T1000 (cell line): ENCODE measurements around the gene FCF1.
"Not testable (repeated sequence)": the region's sequence is repeated elsewhere in the genome, so short reads cannot be mapped to it uniquely, and the experiment has no call there.

ENCODE experiments used
- DNase-seq: peaks from one replicate; lab custom pipeline; 2025; ENCODE audit warnings: mixed read lengths; lab: John Stamatoyannopoulos, UW

The FCF1 gene

DNA sequence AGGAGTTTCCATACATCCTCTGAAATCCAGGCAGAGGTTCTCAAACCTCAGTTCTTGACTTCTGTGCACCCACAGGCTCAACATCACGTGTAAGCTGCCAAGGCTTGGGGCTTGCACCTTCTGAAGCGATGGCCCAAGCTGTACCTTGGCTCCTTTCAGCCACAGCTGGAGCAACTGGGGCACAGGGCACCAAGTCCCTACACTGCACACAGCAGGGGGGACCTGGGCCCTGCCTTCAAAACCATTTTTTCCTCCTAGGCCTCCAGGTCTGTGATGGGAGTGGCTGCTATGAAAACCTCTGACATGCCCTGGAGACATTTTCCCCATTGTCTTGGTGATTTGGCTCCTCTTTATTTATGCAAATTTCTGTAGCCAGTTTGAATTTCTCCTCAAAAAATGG lies 10.7 kb upstream of the FCF1 start:
- no peak for DNase-seq

DNA sequence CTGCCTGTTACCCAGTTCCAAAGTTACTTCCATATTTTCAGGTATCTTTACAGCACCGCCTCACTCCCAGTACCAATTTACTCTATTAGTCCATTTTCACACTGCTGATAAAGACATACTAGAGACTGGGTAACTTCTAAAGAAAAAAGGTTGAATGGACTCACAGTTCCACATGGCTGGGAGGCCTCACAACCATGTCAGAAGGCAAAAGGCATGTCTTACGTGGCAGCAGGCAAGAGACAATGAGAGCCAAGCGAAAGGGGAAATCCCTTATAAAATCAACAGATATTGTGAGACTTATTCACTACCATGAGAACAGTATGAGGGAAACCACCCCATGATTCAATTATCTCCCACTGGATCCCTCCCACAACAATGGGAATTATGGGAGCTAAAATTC lies 9.9 kb upstream of the FCF1 start:
- no peak for DNase-seq

DNA sequence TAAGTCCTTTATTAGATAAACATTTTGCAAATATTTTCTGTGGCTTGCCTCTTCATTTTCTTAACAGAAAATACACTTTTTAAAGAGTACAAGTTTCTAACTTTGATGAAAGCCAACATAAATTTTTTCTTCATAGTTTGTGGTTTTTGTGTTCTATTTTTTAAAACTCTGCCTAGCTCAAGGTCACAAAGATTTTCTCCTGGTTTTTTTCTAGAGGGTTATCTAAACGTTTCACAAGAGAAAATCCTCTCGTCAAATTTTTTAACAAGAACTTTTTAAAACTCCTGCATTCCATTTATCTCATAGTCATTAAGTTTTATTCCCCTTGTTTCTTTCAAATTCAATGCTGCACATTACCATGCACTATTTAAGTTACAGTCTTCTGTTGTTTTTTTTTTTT lies 8.3 kb upstream of the FCF1 start:
- no peak for DNase-seq

DNA sequence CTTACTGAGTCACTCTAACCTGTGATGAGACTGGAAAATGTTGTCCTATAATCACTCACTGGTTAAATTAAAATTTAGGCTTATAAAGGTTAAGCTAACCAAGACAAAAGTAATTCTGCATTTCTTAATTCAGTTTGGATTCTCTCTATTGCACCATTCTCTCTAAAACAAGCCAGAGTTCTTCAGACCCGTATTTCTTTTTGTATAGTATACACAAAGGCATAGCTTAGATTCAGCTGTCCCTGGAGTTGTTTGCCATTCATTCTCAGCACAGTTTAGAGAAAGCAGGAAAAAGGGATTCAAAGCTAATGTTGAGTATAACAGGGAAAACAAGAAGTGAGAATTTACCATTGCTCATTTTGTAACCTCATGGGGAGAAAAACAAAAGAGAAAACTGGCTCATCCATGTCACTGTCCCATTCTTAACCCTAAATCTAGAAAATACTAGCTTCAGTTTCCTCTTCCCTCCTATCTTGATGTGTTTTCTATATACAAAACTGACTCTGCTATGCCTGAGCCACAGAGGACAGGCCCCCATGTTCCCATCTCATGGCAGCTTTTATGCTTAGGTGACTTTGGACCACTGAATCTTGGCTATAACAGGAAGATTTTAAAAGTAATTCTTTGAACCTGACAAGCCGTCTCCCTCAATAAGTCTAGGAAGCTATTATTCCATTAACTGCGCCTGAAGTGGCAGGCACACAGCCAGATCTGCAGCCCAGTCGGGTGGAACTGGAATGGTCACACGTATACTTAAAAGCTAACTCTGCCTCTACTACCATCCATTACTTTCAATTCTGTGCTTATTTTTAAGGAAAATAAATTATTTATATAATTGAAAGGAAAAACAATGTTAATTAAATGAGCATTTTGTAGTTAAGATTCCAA lies 7.1 kb upstream of the FCF1 start:
- no peak for DNase-seq

DNA sequence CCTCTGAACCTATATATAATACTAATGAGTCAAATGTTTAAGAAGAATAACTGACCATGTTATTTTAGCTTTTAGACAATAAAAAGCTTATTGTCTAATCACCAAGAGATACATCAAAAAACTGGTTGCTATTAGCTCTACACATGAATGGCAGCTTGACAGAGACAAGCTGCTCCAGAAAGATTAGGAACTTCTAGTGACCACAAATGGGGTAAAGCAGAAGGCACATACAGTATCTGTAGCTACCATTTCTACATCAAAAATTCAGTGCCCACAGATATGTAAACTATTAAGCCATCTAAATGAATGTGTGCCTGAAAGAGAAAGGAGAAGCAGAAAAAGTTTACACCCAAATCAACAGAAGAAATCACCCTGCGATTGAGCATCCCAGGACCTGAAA lies 2.5 kb upstream of the FCF1 start:
- DNase-seq = no peak

DNA sequence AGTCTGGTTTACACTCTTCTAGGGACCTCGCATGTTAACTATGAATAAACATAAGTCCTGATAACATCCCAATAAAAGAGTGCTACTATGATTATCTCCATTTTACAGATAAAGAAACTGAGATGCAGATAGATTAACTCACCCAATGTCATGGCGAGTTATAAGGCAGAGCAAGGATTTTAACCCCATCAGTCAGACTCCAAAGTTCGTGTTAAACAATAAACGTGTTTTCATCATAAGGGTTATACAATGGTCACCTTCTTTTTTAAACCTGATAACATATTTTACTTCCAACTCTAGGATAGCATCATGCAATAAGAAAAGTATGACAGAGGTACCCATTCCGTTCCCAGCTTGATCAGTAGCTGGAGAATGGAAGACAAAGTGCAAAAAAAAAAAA lies 1.3 kb upstream of the FCF1 start:
- no peak for DNase-seq

DNA sequence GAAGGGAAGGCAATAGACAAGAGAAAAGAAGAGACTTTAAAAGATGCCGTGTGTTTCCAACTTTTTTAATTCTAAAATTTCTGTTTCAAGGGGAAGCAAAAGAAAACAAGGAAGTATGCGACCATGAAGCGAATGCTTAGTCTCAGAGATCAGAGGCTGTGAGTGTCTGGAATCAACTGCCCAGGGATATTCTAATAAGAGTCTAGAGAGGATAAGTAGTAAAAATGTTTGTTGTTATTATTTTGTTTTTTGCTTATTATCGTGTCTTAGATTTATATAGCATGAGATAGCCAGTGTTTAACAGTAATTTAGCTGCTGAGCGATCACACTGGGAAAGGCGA lies 421 bp downstream of the FCF1 start:
- DNase-seq = no peak

DNA sequence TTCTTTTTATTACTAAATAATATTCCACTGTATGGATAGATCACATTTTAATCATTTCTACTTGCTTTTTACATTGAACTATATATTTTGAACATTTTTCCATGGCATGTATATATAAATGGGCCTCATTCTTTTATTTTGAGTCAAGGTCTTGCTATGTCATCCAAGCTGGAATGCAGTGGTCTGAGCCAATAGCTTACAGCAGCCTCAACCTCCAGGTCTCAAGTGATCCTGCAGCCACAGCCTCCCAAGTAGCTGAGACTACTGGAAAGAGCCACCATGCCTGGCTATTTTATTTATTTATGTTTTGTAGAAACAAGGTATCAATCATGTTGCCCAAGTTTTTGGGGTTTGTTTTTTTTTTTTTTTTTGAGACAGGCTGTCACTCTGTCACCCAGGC lies 7.6 kb downstream of the FCF1 start:
- DNase-seq = no peak

DNA sequence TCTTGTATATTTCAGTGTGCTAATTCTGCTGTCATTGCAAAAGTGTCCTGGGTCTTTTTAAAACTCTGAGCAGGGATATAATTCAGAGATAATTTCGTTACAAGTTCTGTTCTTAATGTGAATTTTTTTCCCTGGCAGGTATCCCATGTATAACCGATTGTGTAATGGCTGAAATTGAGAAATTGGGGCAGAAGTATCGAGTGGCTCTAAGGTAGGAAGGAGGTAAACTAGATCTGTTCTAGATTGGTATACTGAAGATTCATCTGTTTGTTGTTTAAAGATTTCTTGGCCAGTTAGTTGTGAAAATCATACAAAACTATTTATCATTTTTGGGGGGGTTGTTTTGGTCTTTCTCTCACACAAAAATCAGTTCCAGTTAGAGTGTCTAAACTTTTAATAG lies 10.2 kb downstream of the FCF1 start:
- DNase-seq = no peak

DNA sequence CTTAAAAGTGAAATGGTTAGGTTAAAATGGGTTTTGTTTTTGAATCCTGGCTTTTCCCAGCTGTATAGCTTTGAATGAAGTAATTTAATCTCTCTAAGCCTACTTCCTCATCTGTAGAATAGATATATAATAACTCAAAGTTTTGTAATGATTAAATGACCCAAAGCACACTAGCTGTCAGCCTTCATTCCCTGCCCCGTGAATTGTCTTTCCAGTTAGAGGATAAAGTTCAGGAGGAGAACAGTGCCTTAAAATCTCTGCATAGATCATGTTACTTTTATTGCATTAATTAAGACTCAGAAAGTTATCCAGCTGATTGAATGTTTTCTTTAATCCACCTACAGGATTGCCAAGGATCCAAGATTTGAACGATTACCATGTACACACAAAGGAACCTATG lies 19.4 kb downstream of the FCF1 start:
- DNase-seq = no peak

DNA sequence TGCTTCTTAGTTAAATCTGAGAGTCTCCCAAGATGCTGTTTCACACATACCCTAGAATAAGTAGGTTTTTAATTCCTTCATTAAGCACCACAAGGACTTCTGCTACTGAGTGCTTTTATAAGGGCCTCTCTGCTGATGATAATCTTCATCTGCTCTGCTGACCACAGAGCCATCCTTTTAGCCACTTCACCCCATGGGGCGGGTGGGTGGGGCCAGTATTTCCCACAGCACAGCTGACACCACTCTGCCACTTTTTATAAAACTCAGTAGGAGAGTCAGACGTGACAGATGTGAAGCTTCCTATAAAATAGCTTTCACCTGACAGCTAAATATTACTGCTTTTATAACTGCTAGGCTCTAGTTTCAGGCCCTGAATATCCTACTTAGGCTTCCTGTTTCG lies 20.3 kb downstream of the FCF1 start:
- no peak for DNase-seq

DNA sequence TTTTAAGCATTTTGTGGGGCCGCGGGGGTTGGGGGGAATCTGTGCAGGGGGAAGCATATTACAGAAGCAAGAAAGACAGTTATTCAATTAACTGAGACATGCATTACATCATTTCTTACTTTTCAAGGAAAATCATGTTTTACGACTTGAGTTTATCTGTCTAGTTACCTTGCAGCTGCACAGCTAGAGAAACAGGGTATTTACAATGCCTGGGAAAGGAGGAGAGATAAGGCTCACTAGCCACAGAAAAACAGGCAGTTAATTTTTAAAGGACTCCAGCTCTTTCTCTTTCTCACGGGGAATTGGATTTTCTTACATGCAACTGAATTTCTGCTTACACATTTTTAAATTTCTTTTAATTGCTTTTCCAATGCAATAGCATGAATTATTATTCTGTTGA lies 22.2 kb downstream of the FCF1 start:
- DNase-seq = no peak

DNA sequence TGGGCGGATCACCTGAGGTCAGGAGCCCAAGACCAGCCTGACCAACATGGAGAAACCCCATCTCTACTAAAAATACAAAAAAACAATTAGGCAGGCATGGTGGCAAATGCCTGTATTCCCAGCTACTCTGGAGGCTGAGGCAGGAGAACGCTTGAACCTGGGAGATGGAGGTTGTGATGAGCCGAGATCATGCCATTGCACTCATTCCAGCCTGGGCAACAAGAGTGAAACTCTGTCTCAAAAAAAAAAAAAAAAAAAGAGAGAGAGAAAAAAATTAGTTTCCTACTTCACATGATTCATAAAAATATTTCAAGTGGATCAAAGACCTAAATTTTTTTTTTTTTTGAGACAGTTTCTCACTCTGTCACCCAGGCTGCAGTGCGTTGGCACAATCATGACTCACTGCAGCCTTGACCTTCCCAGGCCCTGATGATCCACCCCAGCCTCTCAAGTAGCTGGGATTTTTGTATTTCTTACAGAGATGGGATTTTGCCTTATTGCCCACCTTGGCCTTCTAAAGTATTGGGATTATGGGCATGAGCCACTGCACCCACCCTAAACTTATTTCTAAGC lies 24.9 kb downstream of the FCF1 start:
- DNase-seq = no peak

DNA sequence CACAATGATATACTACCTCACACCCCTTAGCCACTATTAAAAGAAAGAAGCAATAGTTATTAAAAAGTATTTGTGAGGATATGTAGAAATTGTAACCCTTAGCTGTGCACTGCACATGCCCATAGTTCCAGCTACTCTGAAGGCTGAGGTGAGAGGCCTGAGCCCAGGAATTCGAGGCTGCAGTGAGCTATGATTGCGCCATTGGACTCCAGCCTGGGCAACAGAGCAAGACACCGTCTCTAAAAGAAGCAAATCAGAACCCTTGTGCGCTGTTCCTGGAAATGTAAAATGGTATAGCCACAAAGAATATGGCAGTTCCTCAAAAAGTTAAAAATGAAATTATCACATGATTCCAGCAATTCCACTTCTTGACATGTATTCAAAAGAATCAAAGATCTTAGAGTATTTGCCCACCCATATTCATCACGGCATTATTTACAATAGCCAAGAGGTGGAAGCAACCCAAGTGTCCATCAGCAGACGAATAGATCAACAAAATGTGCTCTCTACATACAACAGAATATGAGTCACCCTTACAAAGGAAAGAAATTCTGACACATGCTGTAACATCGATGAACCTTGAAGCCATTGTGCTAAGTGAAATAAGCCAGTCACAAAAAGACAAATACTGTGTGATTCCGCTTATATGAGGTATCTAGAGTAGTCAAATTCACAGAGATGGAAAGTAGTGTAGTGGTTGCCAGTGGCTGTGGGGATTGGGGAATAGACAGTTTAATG lies 26.5 kb downstream of the FCF1 start:
- DNase-seq = no peak

DNA sequence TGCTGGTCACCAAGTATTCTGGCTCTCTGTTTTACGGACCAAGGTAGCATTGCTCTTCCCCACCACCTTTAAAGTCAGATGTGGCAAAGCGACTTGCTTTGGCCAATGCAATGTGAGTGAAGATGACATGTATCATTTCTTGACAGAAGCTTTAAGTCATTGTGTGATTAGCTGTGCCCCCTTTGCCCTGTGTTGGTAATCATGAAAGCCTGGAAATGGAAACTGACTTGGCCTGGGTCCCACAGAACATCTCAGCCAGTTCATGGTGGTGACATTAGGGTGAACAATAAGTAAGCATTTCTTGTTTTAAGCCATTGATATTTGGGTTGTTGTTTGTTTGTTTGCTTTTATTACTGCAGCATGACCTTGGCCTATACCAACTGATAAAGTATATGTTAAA lies 34.3 kb downstream of the FCF1 start:
- DNase-seq = no peak

DNA sequence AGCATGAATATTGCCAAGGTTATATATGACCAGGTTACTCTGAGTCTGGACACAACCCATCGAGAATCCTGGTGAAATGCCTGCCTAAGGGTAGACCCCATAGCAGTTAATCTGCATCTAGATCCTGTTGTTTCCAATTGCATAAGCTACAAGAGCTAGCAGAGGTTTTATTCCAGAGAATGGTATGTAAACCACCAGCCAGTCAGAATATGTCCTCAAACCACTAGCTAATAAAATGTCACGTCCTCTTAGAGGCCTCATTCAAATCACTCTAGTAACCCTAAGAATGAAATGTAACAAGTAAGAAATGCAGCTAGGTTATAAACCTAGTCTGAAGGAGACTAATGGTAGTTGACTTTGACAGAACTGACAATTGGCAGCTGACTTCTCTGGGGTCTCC lies 41.2 kb downstream of the FCF1 start:
- no peak for DNase-seq

DNA sequence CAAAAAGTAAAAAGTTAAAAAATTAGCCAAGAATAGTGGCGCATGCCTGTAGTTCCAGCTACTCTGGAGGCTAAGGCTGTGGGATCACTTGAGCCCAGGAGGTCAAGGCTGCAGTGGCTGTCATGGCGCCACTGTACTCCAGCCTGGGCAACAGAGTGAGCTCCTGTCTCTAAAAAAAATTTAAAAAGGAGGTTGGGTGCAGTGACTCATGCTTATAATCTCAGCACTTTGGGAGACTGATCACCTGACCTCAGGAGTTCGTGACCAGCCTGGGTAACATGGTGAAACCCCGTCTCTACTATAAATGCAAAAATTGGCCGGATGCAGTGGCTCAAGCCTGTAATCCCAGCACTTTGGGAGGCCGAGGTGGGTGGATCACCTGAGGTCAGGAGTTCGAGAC lies 42.0 kb downstream of the FCF1 start:
- no peak for DNase-seq

DNA sequence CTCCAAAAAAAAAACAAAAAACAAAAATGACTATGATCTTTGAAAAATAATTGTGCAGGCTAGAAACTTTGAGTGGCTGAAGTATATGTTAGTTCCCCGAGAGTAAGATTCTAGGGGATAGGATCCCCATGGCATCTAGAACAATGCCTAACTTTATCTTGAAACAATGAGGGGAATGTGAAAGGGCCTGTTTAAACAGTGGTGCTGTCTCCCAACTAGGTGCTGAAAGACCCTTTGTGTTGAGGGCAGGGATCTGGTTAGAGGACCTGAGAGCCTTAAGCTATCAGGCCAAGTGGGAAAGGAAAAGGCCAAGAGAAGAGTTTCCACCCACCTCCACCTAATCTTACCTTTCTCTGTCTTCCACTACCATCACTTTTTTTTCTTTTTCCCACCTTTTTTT lies 43.4 kb downstream of the FCF1 start:
- no peak for DNase-seq

DNA sequence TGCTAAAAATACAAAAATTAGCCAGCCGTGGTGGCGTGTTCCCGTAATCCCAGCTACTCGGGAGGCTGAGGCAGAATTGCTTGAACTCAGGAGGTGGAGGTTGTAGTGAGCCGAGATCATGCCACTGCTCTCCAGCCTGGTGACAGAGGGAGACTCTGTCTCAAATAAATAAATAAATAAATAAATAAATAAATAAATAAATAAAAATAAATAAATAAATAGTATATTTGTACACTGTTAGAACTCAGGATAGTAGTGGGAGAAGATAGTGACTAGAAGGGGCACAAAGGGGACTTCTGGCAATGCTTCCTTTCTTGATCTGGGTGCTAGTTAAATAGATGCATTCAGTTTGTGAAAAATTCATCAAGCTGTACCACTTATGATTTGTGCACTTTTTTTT lies 45.6 kb downstream of the FCF1 start:
- DNase-seq = not testable (repeated sequence)

DNA sequence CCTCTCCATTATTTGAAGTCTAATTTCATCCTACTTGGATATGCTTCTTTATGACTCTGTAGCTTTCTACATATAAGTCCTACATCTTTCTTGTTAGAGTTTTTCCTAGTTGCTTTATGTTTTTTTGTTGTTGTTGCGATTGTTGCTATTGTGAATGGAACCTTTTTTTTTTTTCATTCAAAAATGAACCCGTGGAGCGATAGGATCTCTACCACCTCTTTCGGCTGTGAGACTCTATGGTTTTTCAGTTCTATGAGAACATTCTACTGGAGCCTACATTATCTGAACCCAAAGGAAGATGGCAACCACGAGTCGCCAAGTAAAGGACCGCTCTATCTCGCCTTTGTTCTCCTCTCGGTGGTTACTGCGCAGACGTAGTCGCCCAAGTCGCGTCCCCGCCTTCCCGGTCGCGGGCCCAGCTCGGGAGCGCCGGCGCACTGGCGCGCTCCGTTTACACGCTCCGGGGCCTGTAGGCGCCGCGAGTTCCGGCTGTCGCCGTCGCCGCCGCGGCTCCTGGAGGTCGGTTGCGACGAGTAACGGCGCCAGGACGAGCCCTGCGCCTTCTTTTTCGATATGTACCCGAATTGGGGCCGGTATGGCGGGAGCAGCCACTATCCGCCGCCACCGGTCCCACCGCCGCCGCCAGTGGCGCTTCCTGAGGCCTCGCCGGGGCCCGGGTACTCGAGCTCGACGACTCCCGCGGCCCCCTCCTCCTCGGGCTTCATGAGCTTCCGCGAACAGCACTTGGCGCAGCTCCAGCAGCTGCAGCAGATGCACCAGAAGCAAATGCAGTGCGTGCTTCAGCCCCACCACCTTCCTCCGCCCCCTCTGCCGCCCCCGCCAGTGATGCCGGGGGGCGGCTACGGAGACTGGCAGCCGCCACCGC lies 50.2 kb downstream of the FCF1 start, which contains the start of gene YLPM1:
TSS of gene YLPM1 (plus strand) at position 400 of the 886 bp plus-strand sequence. CDS start at position 574, 174 bp downstream.
- peak; percentile 91 for DNase-seq

DNA sequence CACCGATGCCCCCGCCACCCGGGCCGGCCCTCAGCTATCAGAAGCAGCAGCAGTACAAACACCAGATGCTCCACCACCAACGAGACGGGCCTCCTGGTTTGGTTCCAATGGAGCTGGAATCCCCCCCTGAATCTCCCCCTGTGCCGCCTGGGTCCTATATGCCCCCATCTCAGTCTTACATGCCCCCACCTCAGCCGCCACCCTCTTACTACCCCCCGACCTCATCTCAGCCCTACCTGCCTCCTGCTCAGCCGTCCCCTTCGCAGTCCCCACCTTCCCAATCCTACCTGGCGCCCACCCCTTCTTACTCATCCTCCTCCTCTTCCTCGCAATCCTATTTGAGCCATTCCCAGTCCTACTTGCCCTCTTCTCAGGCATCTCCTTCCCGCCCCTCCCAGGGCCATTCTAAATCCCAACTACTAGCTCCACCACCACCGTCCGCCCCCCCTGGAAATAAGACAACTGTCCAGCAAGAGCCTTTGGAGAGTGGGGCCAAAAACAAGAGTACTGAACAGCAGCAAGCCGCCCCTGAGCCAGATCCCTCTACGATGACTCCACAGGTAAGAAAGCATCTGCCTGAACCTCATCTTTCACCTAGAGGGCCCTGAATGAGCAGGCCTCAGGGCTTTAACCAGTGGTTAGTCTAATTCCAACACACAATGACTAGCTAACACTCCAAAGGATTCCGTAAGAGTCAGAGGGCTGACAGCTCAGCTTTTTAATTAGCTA lies 51.0 kb downstream of the FCF1 start:
- DNase-seq = no peak
